GM12878 (cell line): Measurements from ENCODE around the gene TFCP2L1.

ENCODE experiments used
- CHD4 ChIP-seq: fragments of 200-600 bp; sonication (generic); IDR thresholded peaks from 2 replicates; pipeline ENCODE4 v1.6.1; 2016; ENCODE audit warnings: mild to moderate bottlenecking
- NR2C2 ChIP-seq: IDR thresholded peaks from 2 replicates; pipeline ENCODE4 v1.6.1; 2011; ENCODE audit warnings: borderline replicate concordance, low read depth; ENCODE audit not compliant: control insufficient read depth, insufficient read length
- POLR2A ChIP-seq: IDR thresholded peaks from 2 replicates; pipeline ENCODE4 v1.6.1; 2011; ENCODE audit warnings: low read depth, mild to moderate bottlenecking, low read length
- RFX5 ChIP-seq: IDR thresholded peaks from 2 replicates; pipeline ENCODE4 v1.6.1; 2011; ENCODE audit warnings: low read depth, low read length, improper control_type of control experiment
- TCF7 ChIP-seq: IDR thresholded peaks from 2 replicates; pipeline ENCODE4 v1.6.1; 2014; ENCODE audit warnings: antibody characterized with exemption, borderline replicate concordance
- TF ChIP-seq, protein P1 (sequence below), 3 experiments: IDR thresholded peaks in 2 of 3; conservative IDR thresholded peaks in 1 of 3; 2 replicates each; pipeline ENCODE4 v1.5.1; 2011; ENCODE audit warnings: low read depth in 3 of 3, low read length in 3 of 3, mild to moderate bottlenecking in 3 of 3, control low read depth in 2 of 3, moderate library complexity in 2 of 3, inconsistent platforms in 1 of 3, mixed read lengths in 1 of 3; ENCODE audit not compliant: control insufficient read depth in 2 of 3, insufficient read depth in 1 of 3; ENCODE audit errors: extremely low read depth in 1 of 3
- TF ChIP-seq, protein P2 (sequence below): fragments of 150-350 bp; IDR thresholded peaks from 2 replicates; pipeline ENCODE4 v1.6.1; 2014; ENCODE audit warnings: mild to moderate bottlenecking, low read depth, low read length
- TF ChIP-seq, protein P3 (sequence below): IDR thresholded peaks from 2 replicates; pipeline ENCODE4 v1.6.1; 2011; ENCODE audit warnings: low read depth, low read length, improper control_type of control experiment, borderline replicate concordance
- TF ChIP-seq, protein P4 (sequence below): IDR thresholded peaks from 2 replicates; pipeline ENCODE4 v1.6.1; 2011; ENCODE audit warnings: low read depth, mild to moderate bottlenecking, low read length, moderate library complexity, borderline replicate concordance; ENCODE audit errors: extremely low read depth
- TF ChIP-seq, protein P5 (sequence below): IDR thresholded peaks from 2 replicates; pipeline ENCODE4 v1.6.1; 2012; ENCODE audit warnings: mild to moderate bottlenecking, low read depth, low read length

DNA sequence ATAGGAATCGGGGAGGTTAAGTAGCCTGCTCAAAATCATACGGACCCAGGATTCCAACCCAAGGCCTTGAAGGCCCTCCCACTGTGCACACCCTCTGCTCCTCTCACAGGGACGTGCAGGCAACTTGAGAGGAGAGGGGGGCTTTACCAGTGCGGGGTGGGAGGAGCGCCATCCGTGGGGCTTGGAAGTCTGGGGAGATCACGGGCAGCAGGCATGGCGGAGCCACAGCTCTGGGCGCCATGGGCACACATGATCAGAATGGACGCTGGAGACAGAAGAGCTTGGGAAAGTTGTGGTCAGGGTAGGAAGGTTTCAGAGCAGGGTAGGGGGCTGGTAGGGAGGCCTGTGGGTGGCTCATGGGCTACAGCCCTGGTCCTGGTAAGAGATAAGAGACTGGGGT, 70.7 kb downstream of the TFCP2L1 start:
- TF ChIP-seq, protein P1, sequence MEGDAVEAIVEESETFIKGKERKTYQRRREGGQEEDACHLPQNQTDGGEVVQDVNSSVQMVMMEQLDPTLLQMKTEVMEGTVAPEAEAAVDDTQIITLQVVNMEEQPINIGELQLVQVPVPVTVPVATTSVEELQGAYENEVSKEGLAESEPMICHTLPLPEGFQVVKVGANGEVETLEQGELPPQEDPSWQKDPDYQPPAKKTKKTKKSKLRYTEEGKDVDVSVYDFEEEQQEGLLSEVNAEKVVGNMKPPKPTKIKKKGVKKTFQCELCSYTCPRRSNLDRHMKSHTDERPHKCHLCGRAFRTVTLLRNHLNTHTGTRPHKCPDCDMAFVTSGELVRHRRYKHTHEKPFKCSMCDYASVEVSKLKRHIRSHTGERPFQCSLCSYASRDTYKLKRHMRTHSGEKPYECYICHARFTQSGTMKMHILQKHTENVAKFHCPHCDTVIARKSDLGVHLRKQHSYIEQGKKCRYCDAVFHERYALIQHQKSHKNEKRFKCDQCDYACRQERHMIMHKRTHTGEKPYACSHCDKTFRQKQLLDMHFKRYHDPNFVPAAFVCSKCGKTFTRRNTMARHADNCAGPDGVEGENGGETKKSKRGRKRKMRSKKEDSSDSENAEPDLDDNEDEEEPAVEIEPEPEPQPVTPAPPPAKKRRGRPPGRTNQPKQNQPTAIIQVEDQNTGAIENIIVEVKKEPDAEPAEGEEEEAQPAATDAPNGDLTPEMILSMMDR (IDR thresholded peaks at IDR 0.05 in 2 of 3, conservative IDR thresholded peaks at IDR 0.05 in 1 of 3; ENCODE audit: control insufficient read depth in 2 of 3, extremely low read depth in 1 of 3, insufficient read depth in 1 of 3, low read depth in 3 of 3, low read length in 3 of 3): no peak
- TF ChIP-seq, protein P2, sequence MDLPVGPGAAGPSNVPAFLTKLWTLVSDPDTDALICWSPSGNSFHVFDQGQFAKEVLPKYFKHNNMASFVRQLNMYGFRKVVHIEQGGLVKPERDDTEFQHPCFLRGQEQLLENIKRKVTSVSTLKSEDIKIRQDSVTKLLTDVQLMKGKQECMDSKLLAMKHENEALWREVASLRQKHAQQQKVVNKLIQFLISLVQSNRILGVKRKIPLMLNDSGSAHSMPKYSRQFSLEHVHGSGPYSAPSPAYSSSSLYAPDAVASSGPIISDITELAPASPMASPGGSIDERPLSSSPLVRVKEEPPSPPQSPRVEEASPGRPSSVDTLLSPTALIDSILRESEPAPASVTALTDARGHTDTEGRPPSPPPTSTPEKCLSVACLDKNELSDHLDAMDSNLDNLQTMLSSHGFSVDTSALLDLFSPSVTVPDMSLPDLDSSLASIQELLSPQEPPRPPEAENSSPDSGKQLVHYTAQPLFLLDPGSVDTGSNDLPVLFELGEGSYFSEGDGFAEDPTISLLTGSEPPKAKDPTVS: no peak
- TF ChIP-seq, protein P3, sequence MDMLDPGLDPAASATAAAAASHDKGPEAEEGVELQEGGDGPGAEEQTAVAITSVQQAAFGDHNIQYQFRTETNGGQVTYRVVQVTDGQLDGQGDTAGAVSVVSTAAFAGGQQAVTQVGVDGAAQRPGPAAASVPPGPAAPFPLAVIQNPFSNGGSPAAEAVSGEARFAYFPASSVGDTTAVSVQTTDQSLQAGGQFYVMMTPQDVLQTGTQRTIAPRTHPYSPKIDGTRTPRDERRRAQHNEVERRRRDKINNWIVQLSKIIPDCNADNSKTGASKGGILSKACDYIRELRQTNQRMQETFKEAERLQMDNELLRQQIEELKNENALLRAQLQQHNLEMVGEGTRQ: no peak
- TF ChIP-seq RFX5 (no peak), NR2C2 (no peak), POLR2A (no peak), CHD4 (no peak), TCF7 (no peak)
- TF ChIP-seq, protein P4, sequence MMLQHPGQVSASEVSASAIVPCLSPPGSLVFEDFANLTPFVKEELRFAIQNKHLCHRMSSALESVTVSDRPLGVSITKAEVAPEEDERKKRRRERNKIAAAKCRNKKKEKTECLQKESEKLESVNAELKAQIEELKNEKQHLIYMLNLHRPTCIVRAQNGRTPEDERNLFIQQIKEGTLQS: no peak
- TF ChIP-seq, protein P5, sequence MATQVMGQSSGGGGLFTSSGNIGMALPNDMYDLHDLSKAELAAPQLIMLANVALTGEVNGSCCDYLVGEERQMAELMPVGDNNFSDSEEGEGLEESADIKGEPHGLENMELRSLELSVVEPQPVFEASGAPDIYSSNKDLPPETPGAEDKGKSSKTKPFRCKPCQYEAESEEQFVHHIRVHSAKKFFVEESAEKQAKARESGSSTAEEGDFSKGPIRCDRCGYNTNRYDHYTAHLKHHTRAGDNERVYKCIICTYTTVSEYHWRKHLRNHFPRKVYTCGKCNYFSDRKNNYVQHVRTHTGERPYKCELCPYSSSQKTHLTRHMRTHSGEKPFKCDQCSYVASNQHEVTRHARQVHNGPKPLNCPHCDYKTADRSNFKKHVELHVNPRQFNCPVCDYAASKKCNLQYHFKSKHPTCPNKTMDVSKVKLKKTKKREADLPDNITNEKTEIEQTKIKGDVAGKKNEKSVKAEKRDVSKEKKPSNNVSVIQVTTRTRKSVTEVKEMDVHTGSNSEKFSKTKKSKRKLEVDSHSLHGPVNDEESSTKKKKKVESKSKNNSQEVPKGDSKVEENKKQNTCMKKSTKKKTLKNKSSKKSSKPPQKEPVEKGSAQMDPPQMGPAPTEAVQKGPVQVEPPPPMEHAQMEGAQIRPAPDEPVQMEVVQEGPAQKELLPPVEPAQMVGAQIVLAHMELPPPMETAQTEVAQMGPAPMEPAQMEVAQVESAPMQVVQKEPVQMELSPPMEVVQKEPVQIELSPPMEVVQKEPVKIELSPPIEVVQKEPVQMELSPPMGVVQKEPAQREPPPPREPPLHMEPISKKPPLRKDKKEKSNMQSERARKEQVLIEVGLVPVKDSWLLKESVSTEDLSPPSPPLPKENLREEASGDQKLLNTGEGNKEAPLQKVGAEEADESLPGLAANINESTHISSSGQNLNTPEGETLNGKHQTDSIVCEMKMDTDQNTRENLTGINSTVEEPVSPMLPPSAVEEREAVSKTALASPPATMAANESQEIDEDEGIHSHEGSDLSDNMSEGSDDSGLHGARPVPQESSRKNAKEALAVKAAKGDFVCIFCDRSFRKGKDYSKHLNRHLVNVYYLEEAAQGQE: no peak
